Vagina (tissue), 2 donors: Measurements from ENCODE around the gene MIPEP. TPM values are rescaled to one million over a fixed set of nuclear protein-coding genes. Genes with fewer than 3 reads are reported as not detected.

Experiments used
- DNase-seq, 2 donors: peaks; one replicate each; pipeline ENCODE4 v3.0.0-alpha.2; 2017; ENCODE audit errors: extremely low spot score in 2 of 2
- H3K27ac ChIP-seq: fragments of 200-600 bp; sonication (generic); one replicate; pipeline ENCODE4 v1.5.1; 2019
- H3K27me3 ChIP-seq: fragments of 200-600 bp; sonication (generic); one replicate; pipeline ENCODE4 v1.5.1; 2019
- H3K36me3 ChIP-seq, 2 donors: fragments of 200-600 bp; sonication (generic); one replicate each; pipeline ENCODE4 v1.5.1; 2017 to 2019
- H3K4me1 ChIP-seq: fragments of 200-600 bp; sonication (generic); one replicate; pipeline ENCODE4 v1.5.1; 2019
- H3K4me3 ChIP-seq, 2 donors: fragments of 200-600 bp; sonication (generic); 1 replicate in 1 of 2; 2 replicates in 1 of 2; pipeline ENCODE4 v1.5.1; 2016 to 2019
- H3K9me3 ChIP-seq: fragments of 200-600 bp; sonication (generic); one replicate; pipeline ENCODE4 v1.5.1; 2019
- CTCF ChIP-seq, 3 experiments: fragments of 450-650 bp in 2 of 3; fragments of 200-600 bp in 1 of 3; sonication (generic) in 1 of 3; IDR thresholded peaks; one replicate each; pipeline ENCODE4 v1.5.1; 2017 to 2019; ENCODE audit warnings: antibody characterized with exemption in 3 of 3, mild to moderate bottlenecking in 2 of 3, moderate library complexity in 2 of 3
- POLR2A ChIP-seq, 2 donors: fragments of 450-650 bp; IDR thresholded peaks; one replicate each; pipeline ENCODE4 v1.6.1; 2017; ENCODE audit warnings: antibody characterized with exemption in 2 of 2, mild to moderate bottlenecking in 2 of 2, moderate library complexity in 2 of 2
- POLR2AphosphoS5 ChIP-seq, 2 donors: sonication (generic); formaldehyde crosslinking; IDR thresholded peaks; one replicate each; pipeline ENCODE4 v1.9.0; 2017; ENCODE audit warnings: antibody characterized with exemption in 2 of 2, mild to moderate bottlenecking in 2 of 2, low read depth in 1 of 2; ENCODE audit not compliant: insufficient read depth in 1 of 2
- intact Hi-C: fragments of 100-400 bp; cut with DNase I; formaldehyde crosslinking; loops from one replicate; pipeline ENCODE4 v1.15.1; 2023
- total RNA-seq: library from RNA; depleted of rRNA; stranded (reverse); fragments of >200 nt; gene quantifications from one replicate; pipeline ENCODE4 v1.2.3, GENCODE V29; 2016

Gene MIPEP
- total RNA-seq, 1 donor from 2014 or later: 13.3 TPM

DNA sequence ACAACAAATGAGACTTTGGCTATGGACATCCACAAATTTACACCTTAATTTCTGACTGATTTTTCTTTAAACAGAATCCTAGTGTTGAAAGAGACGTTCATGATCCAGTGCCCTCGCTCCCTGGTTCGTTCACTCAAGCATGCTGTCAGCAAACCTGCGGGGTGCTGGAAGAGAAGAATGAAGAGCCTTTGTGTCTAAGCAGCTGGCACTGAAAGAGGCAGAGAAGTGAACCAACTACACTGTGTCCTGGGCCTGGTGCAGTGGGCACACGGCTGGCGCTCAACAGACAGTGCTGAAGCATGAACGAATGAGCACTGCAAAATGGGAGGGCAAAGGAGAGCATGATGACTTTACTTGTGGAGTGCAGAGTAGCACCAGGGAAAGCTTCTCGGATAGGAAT lies 46.8 kb downstream of the MIPEP start:
- no peaks in the 10 kb centered on the region for H3K27me3 ChIP-seq
- no peak for TF ChIP-seq POLR2AphosphoS5 (IDR thresholded peaks at IDR 0.05; ENCODE audit: insufficient read depth in 1 of 2, low read depth in 1 of 2)
- no peak for TF ChIP-seq CTCF (IDR thresholded peaks at IDR 0.05)
- no peak for TF ChIP-seq POLR2A (IDR thresholded peaks at IDR 0.05)
- H3K4me1 ChIP-seq: no peaks in the 10 kb centered on the region
- H3K27ac ChIP-seq: no peak overlapping the region
- peaks cover 0 to 7% of the 10 kb centered on the region in 2 donors for H3K36me3 ChIP-seq
- no peak for DNase-seq
- no peak overlapping the region for H3K4me3 ChIP-seq
- no peaks in the 10 kb centered on the region for H3K9me3 ChIP-seq
- intact Hi-C loops: no loop called here

DNA sequence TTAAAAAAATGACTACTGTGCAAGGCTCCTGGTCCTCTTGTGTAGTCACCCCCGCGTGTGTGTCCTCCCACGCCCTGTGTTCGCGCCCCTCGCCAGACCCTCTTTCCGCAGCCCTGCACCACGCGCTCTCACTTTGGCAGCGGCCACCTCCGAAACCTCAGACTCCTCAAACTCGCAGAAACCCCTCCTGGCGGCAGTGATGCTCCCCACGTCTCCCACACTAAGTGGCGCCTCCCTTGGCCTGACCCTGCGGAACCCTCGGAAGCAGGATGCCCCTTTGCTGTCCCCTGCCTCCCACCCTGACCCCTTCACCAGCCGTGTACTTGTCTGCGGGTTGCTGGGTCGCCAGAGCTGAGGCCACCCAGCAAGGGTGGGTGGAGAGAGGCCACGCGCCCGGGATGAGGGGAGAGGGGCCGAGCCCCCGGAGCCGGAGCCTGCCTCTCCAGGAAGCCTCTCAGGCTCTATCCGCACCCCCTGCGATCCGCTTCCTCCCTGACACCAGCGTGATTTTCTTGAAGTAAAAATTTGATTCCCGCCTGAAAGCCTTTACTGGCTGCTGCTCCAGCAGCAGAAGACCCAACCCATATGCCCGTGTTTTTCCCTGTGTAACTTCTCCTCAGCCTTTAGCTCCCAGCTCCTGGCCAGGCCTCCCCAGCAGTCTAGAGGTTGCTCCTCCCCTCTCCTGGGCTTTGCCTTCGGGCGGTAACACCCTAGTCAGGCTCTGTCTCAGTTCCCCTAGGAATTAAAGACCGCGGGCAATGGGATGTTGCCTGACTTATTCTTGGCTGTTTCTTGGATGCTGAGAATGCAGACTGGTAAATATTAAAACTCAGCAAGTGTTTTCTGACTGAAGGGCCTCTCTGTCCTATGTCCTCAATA lies 55.2 kb downstream of the MIPEP start:
- Histone ChIP-seq H3K27me3 (no peaks in the 10 kb centered on the region), H3K4me1 (no peaks in the 10 kb centered on the region), H3K36me3 (no peaks in the 10 kb centered on the region), H3K27ac (no peak overlapping the region), H3K4me3 (no peak overlapping the region), H3K9me3 (no peaks in the 10 kb centered on the region)
- DNase-seq: no peak
- intact Hi-C loops: loop anchor here (5.0 kb wide), 1 partner anchor 1532 kb away; no protein-coding TSS in a partner anchor
- TF ChIP-seq CTCF (IDR thresholded peaks at IDR 0.05) (no peak), POLR2A (IDR thresholded peaks at IDR 0.05) (no peak)

DNA sequence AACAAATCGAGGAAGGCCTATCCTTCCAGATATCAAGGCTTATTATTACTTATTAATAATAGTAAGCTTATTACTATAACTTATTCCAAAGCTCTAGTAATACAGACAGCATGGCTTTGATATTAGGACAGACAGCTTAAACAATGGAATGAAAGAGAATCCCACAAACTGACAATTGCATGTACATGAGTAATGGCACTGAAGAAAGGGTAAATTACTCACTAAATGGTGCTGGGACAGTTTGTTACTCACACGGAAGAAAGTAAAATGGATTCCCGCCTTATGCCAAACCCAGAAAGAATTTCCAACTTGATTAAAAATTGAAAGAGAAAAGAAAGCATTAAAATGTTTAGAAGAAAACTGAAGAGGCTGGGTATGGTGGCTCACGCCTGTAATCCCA lies 60.3 kb downstream of the MIPEP start:
- Histone ChIP-seq H3K36me3 (no peaks in the 10 kb centered on the region), H3K9me3 (no peaks in the 10 kb centered on the region), H3K4me3 (no peak overlapping the region), H3K27me3 (no peaks in the 10 kb centered on the region), H3K4me1 (peaks cover 12% of the 10 kb centered on the region), H3K27ac (no peak overlapping the region)
- DNase-seq: no peak
- no peak for TF ChIP-seq CTCF (IDR thresholded peaks at IDR 0.05)
- TF ChIP-seq POLR2AphosphoS5 (IDR thresholded peaks at IDR 0.05; ENCODE audit: insufficient read depth in 1 of 2, low read depth in 1 of 2): no peak
- no peak for TF ChIP-seq POLR2A (IDR thresholded peaks at IDR 0.05)
- intact Hi-C loops: no loop called here

DNA sequence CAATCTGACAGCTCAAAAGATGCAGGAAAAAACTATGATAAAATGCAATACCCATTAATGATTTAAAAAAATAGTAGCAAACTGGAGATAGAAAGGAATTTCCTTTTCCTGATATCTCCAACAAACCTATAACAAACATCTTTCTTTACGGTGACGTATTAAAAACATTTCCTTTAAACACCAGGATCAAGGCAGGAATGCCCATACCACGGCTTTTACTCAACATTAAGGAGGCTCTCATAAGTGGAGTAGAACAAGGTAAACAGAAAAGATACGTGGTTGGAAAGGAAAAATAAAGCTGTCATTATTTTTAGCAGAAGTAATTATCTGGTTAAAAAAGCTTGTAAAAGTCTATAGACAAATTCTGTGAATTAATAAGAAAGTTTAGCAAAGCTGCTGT lies 61.1 kb downstream of the MIPEP start:
- intact Hi-C loops: no loop called here
- TF ChIP-seq POLR2A (IDR thresholded peaks at IDR 0.05): no peak
- H3K4me1 ChIP-seq: peaks cover 12% of the 10 kb centered on the region

GRCh38 chr13:23825179-23825578 lies 64.0 kb downstream of the MIPEP start:
- no peak overlapping the region for H3K4me3 ChIP-seq
- no peaks in the 10 kb centered on the region for H3K36me3 ChIP-seq
- intact Hi-C loops: no loop called here
- no peaks in the 10 kb centered on the region for H3K9me3 ChIP-seq
- peaks cover 12% of the 10 kb centered on the region for H3K4me1 ChIP-seq
- no peak for DNase-seq
- TF ChIP-seq POLR2A (IDR thresholded peaks at IDR 0.05) (no peak), POLR2AphosphoS5 (IDR thresholded peaks at IDR 0.05; ENCODE audit: insufficient read depth in 1 of 2, low read depth in 1 of 2) (no peak), CTCF (IDR thresholded peaks at IDR 0.05) (no peak)
- no peak overlapping the region for H3K27ac ChIP-seq
- no peaks in the 10 kb centered on the region for H3K27me3 ChIP-seq

More for the DNA sequence above, 61.1 kb downstream of the MIPEP start:
- no peaks in the 10 kb centered on the region for H3K36me3 ChIP-seq
- H3K4me3 ChIP-seq: no peak overlapping the region
- H3K27ac ChIP-seq: no peak overlapping the region
- H3K9me3 ChIP-seq: no peaks in the 10 kb centered on the region
- no peaks in the 10 kb centered on the region for H3K27me3 ChIP-seq
- no peak for DNase-seq
